HG03064 (cell line): Measurements from ENCODE around the gene IMMP2L.

Experiments
- ATAC-seq: cut with Tn5 transposase; IDR thresholded peaks from one replicate; pipeline ENCODE4 v1.9.1; 2021; ENCODE audit warnings: low read depth; ENCODE audit not compliant: unreplicated experiment

IMMP2L gene

GRCh38 chr7:111408724-111409123, 153.6 kb downstream of the IMMP2L start:
- ATAC-seq, result no peak

GRCh38 chr7:111407258-111407657, 155.0 kb downstream of the IMMP2L start:
- ATAC-seq, result no peak

- ATAC-seq, result no peak
Observed at GRCh38 chr7:111405621-111406020, 156.7 kb downstream of the IMMP2L start.

GRCh38 chr7:111401516-111401915, 160.8 kb downstream of the IMMP2L start:
- no peak for ATAC-seq

- ATAC-seq, result no peak
Observed at GRCh38 chr7:111400088-111400487, 162.2 kb downstream of the IMMP2L start.

- no peak for ATAC-seq
Observed at GRCh38 chr7:111394891-111395290, 167.4 kb downstream of the IMMP2L start.

GRCh38 chr7:111393011-111393754, 169.1 kb downstream of the IMMP2L start:
- no peak for ATAC-seq

GRCh38 chr7:111392294-111392693, 170.0 kb downstream of the IMMP2L start:
- ATAC-seq, result no peak

- ATAC-seq, result no peak
Observed at GRCh38 chr7:111390000-111390399, 172.3 kb downstream of the IMMP2L start.

- no peak for ATAC-seq
Observed at GRCh38 chr7:111388912-111389311, 173.4 kb downstream of the IMMP2L start.

GRCh38 chr7:111388016-111388415, 174.3 kb downstream of the IMMP2L start:
- no peak for ATAC-seq

GRCh38 chr7:111384065-111384891, 178.0 kb downstream of the IMMP2L start:
- ATAC-seq, result no peak

- ATAC-seq, result no peak
Observed at GRCh38 chr7:111383133-111383532, 179.2 kb downstream of the IMMP2L start.

GRCh38 chr7:111381590-111381989, 180.7 kb downstream of the IMMP2L start:
- ATAC-seq, result no peak

GRCh38 chr7:111380945-111381344, 181.3 kb downstream of the IMMP2L start:
- no peak for ATAC-seq

- ATAC-seq, result no peak
Observed at GRCh38 chr7:111374027-111374426, 188.3 kb downstream of the IMMP2L start.

- ATAC-seq, result no peak
Observed at GRCh38 chr7:111371437-111371836, 190.9 kb downstream of the IMMP2L start.

GRCh38 chr7:111370002-111370401, 192.3 kb downstream of the IMMP2L start:
- no peak for ATAC-seq

GRCh38 chr7:111368381-111369065, 193.8 kb downstream of the IMMP2L start:
- ATAC-seq, result no peak

- no peak for ATAC-seq
Observed at GRCh38 chr7:111364413-111364812, 197.9 kb downstream of the IMMP2L start.

GRCh38 chr7:111363099-111363498, 199.2 kb downstream of the IMMP2L start:
- no peak for ATAC-seq
